COLO668 (cell line): ENCODE data around the gene PTPN6.

Source experiments
- DNase-seq: peaks from one replicate; lab custom pipeline; 2025; ENCODE audit not compliant: unreplicated experiment; lab: John Stamatoyannopoulos, UW

The PTPN6 gene

GRCh38 chr12:6921996-6922946, 28.9 kb upstream of the PTPN6 start:
- peak; percentile 8 for DNase-seq

GRCh38 chr12:6923003-6923732, 28.0 kb upstream of the PTPN6 start:
- DNase-seq = no peak

- DNase-seq = no peak
Measured at GRCh38 chr12:6923851-6924250, 27.3 kb upstream of the PTPN6 start.

GRCh38 chr12:6925239-6925539, 26.0 kb upstream of the PTPN6 start:
- DNase-seq = no peak

GRCh38 chr12:6925540-6926279, 25.4 kb upstream of the PTPN6 start:
- DNase-seq = peak; percentile 2

GRCh38 chr12:6927379-6928021, 23.7 kb upstream of the PTPN6 start, which contains the start of gene ATN1:
Gene ATN1 (plus strand): TSS chr12:6927959. CDS start chr12:6934002, 6,043 bp downstream.
- peak; percentile 45 for DNase-seq

- peak; percentile 23 for DNase-seq
Measured at GRCh38 chr12:6928022-6928702, 23.0 kb upstream of the PTPN6 start.

- no peak for DNase-seq
Measured at GRCh38 chr12:6928703-6929407, 22.3 kb upstream of the PTPN6 start.

- no peak for DNase-seq
Measured at GRCh38 chr12:6929466-6930452, 21.4 kb upstream of the PTPN6 start.

- no peak for DNase-seq
Measured at GRCh38 chr12:6932766-6933165, 18.4 kb upstream of the PTPN6 start.

- no peak for DNase-seq
Measured at GRCh38 chr12:6934110-6934509, 17.0 kb upstream of the PTPN6 start.

GRCh38 chr12:6935371-6936193, 15.6 kb upstream of the PTPN6 start:
- DNase-seq = no peak

- no peak for DNase-seq
Measured at GRCh38 chr12:6936194-6936635, 14.9 kb upstream of the PTPN6 start.

- DNase-seq = peak; percentile 49
Measured at GRCh38 chr12:6936636-6937480, 14.3 kb upstream of the PTPN6 start.

GRCh38 chr12:6937481-6938352, 13.4 kb upstream of the PTPN6 start:
- DNase-seq = peak; percentile 93
